GM21737 (cell line): ENCODE results near the gene AP5M1.
"Not testable (repeated sequence)": the region's sequence is repeated elsewhere in the genome, so short reads cannot be mapped to it uniquely, and the experiment has no call there.

Experiments used
- ATAC-seq: cut with Tn5 transposase; IDR thresholded peaks from one replicate; pipeline ENCODE4 v1.9.1; 2021; ENCODE audit warnings: mild to moderate bottlenecking, moderate library complexity; ENCODE audit not compliant: unreplicated experiment

Gene AP5M1

DNA sequence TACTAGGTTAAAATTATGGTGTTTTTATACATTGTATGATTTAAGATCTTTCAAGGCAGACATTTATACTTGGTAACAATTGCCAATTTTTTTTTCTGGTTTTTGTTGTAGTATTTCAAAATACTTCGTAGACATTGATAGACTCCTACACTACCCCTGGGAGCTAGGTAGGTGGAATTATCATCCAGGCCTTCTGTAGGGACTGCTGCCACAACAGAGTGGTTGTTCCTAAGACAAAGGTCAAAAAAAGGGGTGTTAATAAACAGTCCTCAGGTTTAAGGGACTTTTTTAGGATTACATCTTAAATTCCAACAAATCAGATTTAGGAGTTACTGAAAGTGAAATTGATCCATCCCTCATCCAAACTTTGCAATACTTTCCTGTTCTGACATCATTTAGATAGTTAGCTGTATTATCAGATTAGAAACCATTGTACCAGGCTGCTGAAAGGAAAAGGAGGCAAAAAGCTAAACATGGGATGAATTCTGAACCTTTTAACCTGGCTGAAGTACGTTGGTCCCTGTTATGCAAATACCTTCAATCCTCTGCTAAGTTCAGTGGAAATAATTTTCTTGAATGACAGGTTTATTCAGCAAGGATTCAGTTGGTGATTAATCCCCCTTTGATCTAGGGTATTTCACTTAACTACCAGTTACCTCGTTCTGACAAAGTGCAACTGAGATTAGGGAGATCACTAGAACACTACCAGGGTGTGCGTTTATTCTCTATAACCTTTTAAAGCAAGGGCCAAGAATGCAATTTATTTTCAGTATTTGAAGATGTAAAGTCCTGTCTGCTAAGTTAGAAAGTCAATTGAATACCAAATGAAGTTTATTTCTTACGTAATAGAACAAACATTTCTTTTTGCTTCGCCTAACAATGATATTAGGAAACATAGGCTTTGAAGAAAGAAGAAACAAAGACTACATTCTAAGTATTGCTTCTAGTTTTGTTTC, 23.2 kb downstream of the AP5M1 start:
- ATAC-seq, result no peak

DNA sequence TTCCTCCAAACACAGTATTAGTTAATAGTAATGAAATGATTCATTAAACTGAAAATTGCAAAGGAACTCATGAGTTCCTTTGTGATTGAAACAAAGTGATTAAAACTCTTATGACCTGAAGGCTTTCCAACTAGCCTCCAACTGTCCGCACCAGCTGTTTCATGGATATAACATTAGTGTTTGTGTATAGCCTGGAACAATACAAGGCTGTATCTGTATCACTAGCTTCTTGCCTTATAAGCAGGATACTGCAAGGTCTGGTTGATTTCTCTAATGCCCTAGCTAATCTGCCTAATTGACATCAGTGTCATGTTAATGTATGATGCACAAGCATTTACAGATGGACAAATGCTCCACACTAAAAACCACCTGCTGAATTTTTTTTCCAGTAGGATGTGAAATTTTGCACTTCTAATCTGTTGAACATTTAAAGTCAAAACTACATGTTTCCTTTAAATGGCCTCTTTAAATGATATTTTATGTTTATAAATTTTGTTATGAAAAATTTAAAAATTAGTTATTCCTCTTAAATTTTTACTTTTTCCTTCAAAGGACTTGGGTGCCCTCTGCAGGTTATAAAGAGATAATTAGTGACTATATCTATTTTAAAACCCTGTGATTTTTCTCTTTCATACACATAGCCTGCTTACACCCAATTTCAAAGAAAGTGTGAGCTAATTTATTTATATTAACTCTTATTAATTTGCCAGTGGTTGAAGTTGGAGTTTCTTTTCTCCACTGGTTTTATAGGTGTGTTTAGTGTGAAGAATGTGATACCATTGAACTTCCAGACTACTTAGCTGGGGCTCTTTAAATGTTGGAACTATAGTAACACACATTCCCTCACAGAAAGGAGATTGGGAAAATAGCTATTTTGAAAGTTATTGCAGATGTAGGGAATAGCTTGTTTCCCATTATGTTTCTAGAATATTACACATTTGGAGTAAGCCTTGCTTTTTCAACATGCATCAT, 25.4 kb downstream of the AP5M1 start:
- ATAC-seq, result no peak

DNA sequence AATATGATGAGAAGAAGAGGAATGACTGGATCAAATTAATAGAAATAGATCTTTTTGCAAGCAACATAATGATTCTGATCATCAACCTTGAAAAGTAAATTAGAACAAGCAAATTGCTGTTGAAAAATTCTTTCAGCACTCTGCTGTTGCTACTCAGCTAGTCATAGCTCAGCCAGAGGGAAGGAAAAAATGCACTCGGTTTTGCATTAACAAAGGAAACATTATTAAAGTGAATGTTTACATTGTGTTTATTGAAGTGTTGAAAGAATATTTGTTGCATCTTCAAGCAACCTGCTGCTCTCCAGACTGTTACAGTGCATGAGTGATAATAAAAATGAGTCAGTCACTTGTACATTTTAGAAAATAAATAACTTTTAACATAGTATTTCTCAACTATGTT, 26.5 kb downstream of the AP5M1 start:
- ATAC-seq, result no peak

DNA sequence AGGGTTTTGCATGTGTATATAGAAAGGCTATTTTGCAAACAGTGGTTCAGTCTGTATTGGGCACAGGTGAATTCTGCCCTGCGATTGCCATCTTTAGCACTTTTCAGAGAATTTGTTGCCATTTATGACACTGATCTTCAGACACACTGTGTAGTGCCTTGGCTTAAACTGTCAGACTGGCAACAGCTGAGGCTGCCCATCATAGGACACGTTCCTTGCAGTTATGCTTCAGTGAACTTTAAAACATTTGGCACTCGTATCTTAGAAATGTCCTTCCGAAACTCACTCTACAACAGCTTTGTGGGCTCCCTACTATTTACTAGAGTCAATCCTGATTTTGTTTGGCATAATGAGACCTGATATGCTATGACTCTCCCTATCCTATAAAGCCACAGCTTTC, 29.1 kb downstream of the AP5M1 start:
- ATAC-seq, result no peak

DNA sequence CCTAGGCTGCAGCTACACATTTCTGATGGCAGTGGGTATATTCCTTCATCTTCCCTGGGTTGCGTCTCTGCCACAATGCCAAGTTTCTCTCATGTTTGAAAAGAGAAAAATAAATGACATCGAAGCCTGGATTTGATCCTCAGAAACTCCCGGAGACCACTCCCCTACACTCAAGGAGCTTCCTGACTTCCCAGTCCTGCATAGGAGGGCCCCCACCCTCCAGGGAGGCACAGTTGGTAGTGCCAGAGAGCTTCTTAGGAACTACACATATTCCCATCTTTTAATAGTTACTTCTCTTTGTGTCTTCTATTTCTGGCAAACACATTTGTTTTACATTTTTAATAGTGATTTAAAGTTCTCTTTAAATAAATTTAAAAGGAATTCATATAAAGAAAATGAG, 30.7 kb downstream of the AP5M1 start:
- no peak for ATAC-seq

DNA sequence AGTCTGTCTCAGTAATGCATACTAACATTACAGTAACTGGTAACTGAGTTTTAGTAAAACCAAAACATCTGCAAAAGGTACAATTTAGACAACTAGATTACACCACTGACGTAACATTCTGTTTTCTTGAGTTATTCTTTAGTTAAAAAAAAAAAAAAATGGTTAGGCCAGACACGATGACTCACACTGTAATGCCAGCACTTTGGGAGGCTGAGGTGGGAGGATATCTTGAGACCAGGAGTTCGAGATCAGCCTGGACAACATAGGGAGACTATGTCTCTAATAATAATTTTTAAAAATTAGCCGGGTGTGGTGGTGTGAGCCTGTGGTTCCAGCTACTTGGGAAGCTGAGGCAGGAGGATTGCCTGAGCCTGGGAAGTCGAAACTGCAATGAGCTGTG, 34.1 kb downstream of the AP5M1 start:
- no peak for ATAC-seq

DNA sequence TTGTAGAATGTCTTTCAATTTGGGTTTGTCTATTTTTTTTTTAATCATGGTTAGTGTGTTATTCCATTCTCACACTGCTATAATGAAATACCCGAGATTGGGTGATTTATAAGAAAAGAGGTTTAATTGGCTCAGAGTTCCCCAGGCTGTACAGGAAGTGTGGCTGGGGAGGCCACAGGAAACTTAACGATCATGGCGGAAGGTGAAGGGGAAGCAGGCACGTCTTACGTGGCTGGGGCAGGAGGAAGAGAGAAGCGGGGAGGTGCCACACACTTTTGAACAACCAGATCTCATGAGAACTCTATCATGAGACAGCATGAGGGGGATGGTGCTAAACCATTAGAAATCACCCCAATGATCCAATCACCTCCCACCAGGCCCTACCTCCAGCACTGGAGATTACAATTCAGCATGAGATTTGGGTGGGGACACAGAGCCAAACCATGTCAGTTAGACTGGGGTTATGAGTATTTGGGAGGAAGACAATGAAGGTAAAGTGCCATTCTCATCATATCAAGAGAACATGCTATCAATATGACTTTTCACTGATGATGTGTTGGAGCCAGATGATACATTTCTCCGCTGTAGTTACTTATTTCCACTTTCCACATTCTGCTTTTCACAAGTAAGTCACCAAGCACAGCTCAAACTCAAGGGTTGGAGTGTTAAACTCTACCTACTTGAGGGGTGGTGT, 45.8 kb downstream of the AP5M1 start:
- ATAC-seq, result no peak

DNA sequence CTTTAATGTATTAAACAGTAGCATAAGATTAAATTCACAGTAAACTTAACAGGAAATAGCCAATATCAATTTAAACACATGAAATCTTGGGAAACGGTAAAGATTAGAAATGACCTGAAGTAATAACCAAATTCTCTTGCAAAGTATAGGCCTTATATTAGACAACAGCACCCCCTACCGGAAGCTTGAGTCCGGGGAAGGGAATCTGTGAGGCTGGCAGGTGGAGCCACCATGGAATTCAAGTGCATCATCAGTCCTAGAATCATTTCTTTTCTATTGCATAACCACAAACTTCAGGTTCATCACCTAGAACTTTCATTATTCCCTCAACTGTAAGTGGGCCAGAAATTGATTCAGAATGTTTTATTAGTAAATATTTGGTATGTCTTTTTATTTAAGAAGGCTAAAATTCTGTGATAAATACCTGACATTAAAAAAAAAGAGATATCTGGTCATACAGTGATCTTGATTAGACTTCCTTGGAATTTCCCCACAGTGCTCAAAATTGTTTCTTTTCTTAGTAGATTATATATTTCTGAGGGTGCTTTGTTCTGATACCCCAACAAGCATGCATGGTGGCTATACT, 48.6 kb downstream of the AP5M1 start:
- ATAC-seq, result no peak

DNA sequence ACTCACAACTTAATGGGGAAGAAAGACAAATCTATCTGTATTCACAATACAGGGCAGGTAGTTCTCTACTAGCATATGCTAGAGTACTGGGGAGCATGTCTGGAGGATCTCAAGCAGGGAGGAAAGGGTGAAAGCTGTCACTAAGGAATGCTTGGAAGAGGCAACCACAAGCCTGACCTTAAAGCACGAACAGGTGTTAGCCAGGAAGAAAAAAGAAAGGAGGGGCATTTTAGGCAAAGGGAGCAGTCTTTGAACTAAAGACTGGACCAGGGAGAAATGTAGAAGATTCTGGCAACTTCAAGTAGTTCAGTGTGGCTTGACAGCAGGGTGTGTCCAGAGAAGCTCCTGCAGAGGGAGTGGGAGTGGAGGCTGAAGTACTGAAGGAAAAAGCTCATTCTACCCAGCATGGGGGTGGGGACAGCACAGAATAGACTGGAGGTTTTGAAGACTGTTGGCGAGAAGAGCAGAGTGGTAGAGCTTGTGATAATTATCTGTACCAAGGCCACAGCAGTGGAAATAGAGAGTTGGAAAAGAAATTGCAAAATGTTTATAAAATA, 50.9 kb downstream of the AP5M1 start:
- no peak for ATAC-seq

DNA sequence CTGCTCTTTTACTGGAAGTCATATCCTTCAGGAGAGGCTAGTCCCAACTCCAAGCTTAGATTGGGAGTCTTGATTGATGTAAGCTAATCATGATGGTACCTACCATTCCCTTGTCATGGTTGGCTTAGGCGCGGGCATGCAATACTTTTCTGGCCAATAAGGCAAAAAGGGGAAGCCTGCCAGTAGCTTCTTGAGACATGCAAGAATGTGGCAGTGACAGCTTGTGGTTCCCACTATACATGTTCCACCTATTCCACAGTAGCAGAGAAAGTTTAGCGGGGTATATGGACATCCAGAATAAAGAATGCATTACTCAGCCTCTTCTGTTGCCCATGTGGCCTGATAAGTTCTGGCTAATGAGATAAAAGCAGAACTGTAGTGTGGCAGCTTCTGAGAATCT, 55.0 kb downstream of the AP5M1 start:
- ATAC-seq, result no peak

DNA sequence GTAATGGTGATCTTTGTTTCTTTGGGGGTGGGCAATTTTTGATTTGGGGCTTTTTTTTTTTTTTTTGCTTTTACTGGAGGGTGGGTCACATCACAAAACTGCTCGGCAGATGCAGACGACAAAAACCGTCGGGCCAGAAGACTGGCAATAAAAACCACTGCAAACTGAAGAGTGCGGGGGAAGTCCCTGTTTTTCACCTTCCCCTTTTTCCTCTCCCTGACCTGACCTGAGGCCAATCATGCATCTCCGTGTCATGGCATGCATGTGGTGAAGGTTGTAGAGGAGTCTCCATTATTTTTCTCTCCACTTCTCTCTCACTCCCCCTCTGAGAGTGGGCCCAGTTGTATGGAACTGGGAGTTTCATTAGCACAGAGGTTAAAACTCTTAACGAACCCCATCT, 57.5 kb downstream of the AP5M1 start:
- peak; percentile 60 for ATAC-seq

DNA sequence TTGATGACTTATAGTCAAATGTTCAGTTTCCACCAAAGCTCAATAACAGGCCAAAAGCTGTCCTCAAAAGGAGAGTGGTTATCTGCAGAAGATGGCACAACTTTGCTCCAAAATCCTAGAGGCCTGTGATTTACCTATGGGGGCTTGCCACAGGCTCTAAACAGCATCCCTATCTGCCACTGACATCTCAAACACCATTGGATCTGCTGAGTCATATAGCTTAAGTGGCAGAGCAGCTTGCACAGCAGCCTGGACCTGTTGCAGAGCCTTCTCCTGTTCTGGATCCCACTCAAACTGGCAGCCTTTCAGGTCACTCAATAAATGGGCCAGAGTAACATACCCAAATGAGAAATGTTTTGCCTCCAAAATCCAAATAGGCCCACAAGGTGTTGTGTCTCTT, 61.1 kb downstream of the AP5M1 start:
- ATAC-seq, result no peak

DNA sequence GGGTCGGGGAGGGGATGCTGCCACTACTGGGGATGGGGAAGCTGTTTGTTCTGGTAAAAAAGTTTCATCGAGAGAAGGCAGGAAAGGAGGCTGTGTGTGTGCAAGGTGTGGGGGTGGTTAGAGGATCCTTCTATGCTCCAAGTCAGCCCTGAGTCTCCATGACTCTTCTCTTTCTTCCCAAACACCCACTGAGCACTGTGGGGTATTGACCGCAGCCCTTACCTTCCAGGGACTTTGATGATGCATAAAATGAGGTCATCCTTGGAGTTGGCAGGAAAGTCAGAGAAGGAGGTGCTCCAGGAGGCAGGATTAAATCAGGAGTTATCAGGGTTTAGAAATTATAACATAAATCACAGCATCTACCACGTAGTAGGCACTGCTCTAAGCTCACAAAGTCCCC, 63.7 kb downstream of the AP5M1 start:
- not testable (repeated sequence) for ATAC-seq

DNA sequence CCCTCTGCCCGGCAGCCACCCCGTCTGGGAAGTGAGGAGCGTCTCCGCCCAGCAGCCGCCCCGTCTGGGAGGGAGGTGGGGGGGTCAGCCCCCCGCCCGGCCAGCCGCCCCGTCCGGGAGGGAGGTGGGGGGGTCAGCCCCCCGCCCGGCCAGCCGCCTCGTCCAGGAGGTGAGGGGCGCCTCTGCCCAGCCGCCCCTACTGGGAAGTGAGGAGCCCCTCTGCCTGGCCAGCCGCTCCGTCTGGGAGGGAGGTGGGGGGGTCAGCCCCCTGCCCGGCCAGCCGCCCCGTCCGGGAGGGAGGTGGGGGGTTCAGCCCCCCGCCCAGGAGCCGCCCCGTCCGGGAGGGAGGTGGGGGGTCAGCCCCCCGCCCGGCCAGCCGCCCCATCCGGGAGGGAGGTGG, 65.0 kb downstream of the AP5M1 start:
- ATAC-seq, result not testable (repeated sequence)

DNA sequence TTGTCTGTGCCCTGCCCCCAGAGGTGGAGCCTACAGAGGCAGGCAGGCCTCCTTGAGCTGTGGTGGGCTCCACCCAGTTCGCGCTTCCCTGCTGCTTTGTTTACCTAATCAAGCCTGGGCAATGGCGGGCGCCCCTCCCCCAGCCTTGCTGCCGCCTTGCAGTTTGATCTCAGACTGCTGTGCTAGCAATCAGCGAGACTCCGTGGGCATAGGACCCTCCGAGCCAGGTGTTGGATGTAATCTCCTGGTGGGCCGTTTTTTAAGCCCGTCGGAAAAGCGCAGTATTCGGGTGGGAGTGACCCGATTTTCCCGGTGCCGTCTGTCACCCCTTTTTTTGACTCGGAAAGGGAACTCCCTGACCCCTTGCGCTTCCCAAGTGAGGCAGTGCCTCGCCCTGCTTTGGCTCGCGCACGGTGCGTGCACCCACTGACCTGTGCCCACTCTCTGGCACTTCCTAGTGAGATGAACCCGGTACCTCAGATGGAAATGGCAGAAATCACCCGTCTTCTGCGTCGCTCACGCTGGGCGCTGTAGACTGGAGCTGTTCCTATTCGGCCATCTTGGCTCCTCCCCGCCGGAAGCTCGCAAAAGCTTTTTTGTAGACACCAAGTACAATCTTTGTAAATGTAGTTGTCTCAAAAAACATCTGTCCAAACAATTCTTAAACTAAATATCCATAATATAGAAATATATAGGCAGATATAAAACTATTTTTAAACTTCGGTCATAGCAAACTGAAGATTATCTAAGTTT, 75.0 kb downstream of the AP5M1 start:
- not testable (repeated sequence) for ATAC-seq

DNA sequence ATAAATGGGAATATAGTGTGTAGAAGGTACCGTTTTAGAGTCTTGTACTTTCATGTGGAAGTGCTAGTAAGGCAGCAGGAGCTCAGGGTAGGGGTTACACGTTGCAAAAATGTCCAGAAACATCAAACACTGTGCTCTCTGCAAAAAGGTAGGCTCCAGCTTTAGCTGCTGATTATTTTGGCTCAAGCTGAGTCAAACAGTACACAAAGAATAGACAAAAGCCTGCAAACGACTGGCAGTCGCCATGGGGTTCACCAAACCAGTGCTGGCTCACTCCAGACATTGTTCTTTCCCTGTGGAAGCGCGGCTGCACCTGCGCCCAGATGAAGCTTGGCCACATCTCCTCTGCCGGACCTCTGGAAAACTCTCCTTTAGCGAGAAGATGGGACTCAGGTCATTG, 76.3 kb downstream of the AP5M1 start:
- ATAC-seq, result no peak

DNA sequence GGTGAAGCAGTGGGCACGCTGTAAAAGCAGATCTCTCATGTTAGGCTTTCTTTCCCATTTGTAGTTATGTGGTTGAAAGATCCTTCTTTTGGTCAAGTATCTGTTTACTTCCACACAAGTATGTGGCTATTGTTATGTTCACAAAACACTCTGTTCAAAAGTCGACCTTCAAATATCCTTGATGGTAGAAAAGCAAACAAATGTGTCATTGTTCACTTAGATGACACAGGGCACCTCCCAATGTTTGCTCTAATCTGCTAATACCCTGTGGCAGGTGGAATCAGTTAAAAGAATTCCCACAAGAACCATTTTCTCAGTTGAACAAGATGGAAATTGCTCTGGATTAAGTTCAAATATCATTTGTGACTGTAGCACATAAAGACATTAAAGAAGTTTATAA, 78.0 kb downstream of the AP5M1 start:
- no peak for ATAC-seq
